IMR-90 (cell line): Measurements from ENCODE around the gene UST.

Experiments used
- BHLHE40 ChIP-seq: fragments of 150-350 bp; IDR thresholded peaks from 2 replicates; pipeline ENCODE4 v1.6.1; 2016; ENCODE audit warnings: mild to moderate bottlenecking, low read depth, low read length
- CHD1 ChIP-seq: IDR thresholded peaks from 2 replicates; pipeline ENCODE4 v1.6.1; 2012; ENCODE audit warnings: low read depth, low read length, improper control_type of control experiment
- MAFK ChIP-seq: IDR thresholded peaks from 2 replicates; pipeline ENCODE4 v1.6.1; 2012; ENCODE audit warnings: low read depth, low read length, improper control_type of control experiment
- MXI1 ChIP-seq: IDR thresholded peaks from 2 replicates; pipeline ENCODE4 v1.6.1; 2012; ENCODE audit warnings: low read depth, mild to moderate bottlenecking, low read length, moderate library complexity, borderline replicate concordance
- POLR2A ChIP-seq: IDR thresholded peaks from 2 replicates; pipeline ENCODE4 v1.6.1; 2012; ENCODE audit warnings: mild to moderate bottlenecking, low read depth, low read length
- RAD21 ChIP-seq: IDR thresholded peaks from 2 replicates; pipeline ENCODE4 v1.6.1; 2012; ENCODE audit warnings: low read length, improper control_type of control experiment
- RCOR1 ChIP-seq: IDR thresholded peaks from 2 replicates; pipeline ENCODE4 v1.6.1; 2012; ENCODE audit warnings: mild to moderate bottlenecking, low read length, improper control_type of control experiment; ENCODE audit not compliant: insufficient replicate concordance
- TF ChIP-seq, protein P1 (sequence below): conservative IDR thresholded peaks from 2 replicates; pipeline ENCODE4 v1.5.1; 2012; ENCODE audit warnings: mild to moderate bottlenecking, low read depth, low read length, improper control_type of control experiment
- TF ChIP-seq, protein P2 (sequence below): fragments of 150-350 bp; IDR thresholded peaks from 2 replicates; pipeline ENCODE4 v1.6.1; 2017; ENCODE audit warnings: mild to moderate bottlenecking, antibody characterized with exemption, low read length, low read depth

DNA sequence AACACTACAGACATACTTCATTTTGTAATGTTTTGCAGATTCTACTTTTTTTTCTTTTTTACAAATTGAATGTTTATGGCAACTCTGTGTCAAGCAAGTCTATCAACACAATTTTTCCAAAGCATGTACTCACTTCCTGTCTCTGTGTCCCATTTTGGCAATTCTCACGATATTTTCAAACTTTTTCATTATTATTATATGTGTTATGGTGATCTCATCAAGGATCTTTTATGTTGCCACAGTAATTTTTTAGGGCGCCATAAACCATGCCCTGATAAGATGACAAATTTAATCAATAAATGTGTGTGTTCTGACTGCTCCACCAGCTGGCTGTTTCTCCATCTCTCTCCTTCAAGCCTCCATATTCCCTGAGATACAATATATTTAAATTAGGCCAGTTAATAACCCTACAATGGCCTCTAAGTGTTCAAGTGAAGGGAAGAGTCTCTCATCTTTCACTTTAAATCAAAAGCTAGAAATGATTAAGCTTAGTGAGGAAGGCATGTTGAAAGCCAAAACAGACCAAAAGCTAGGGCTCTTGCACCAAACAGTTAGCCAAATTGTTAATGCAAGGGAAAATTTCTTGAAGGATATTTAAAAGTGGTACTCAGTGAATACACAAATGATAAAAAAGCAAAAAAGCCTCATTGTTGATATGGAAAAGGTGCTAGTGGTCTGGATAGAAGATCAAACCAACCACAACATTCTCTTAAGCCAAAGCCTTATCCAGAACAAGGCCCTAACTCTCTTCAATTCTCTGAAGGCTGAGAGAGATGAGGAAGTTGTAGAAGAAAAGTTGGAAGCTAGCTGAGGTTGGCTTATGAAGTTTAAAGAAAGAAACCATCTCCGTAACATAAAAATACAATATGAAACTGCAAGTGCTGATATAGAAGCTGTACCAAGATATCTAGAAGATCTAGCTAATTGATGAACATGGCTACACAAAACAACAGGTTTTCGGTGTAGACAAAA, 376.3 kb downstream of the UST start:
- no peak for TF ChIP-seq MAFK
- TF ChIP-seq, protein P1, sequence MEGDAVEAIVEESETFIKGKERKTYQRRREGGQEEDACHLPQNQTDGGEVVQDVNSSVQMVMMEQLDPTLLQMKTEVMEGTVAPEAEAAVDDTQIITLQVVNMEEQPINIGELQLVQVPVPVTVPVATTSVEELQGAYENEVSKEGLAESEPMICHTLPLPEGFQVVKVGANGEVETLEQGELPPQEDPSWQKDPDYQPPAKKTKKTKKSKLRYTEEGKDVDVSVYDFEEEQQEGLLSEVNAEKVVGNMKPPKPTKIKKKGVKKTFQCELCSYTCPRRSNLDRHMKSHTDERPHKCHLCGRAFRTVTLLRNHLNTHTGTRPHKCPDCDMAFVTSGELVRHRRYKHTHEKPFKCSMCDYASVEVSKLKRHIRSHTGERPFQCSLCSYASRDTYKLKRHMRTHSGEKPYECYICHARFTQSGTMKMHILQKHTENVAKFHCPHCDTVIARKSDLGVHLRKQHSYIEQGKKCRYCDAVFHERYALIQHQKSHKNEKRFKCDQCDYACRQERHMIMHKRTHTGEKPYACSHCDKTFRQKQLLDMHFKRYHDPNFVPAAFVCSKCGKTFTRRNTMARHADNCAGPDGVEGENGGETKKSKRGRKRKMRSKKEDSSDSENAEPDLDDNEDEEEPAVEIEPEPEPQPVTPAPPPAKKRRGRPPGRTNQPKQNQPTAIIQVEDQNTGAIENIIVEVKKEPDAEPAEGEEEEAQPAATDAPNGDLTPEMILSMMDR = no peak
- TF ChIP-seq POLR2A = no peak
- TF ChIP-seq, protein P2, sequence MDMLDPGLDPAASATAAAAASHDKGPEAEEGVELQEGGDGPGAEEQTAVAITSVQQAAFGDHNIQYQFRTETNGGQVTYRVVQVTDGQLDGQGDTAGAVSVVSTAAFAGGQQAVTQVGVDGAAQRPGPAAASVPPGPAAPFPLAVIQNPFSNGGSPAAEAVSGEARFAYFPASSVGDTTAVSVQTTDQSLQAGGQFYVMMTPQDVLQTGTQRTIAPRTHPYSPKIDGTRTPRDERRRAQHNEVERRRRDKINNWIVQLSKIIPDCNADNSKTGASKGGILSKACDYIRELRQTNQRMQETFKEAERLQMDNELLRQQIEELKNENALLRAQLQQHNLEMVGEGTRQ = no peak
- TF ChIP-seq MXI1 = no peak
- TF ChIP-seq BHLHE40 = no peak
- no peak for TF ChIP-seq CHD1
- no peak for TF ChIP-seq RAD21
- TF ChIP-seq RCOR1 = no peak
